SK-N-MC (cell line): ENCODE data around the gene KCNQ1.

Source experiments
- DNase-seq: peaks from one replicate; pipeline ENCODE4 v3.0.0-alpha.2; 2011; ENCODE audit warnings: low read depth, low spot score
- H3K27ac ChIP-seq: fragments of 200-600 bp; sonication (generic); 2 replicates; pipeline ENCODE4 v1.5.1; 2016; ENCODE audit warnings: mixed run types
- H3K36me3 ChIP-seq: fragments of 200-600 bp; sonication (generic); 2 replicates; pipeline ENCODE4 v1.6.1; 2017; ENCODE audit warnings: antibody characterized with exemption, low read length, mixed read lengths; ENCODE audit not compliant: insufficient read depth
- H3K4me3 ChIP-seq: fragments of 200-600 bp; sonication (generic); 2 replicates; pipeline ENCODE4 v1.5.1; 2016
- H3K9ac ChIP-seq: fragments of 200-600 bp; sonication (generic); 2 replicates; pipeline ENCODE4 v1.8.0; 2017; ENCODE audit warnings: mixed run types, mixed read lengths; ENCODE audit not compliant: insufficient read length
- H3K9me3 ChIP-seq: fragments of 200-600 bp; sonication (generic); 2 replicates; pipeline ENCODE4 v1.6.1; 2017; ENCODE audit warnings: low read depth, mild to moderate bottlenecking, antibody characterized with exemption, low read length, moderate library complexity, mixed read lengths
- EZH2 ChIP-seq: fragments of 200-600 bp; sonication (generic); IDR thresholded peaks from one replicate; pipeline ENCODE4 v1.6.1; 2017; ENCODE audit warnings: antibody characterized with exemption
- FOXP2 ChIP-seq: optimal IDR thresholded peaks from 2 replicates; pipeline ENCODE3; 2011; ENCODE audit warnings: mild to moderate bottlenecking, moderate library complexity; ENCODE audit not compliant: insufficient read depth; ENCODE audit errors: extremely low read length, control extremely low read depth
- POLR2AphosphoS5 ChIP-seq: IDR thresholded peaks from 2 replicates; pipeline ENCODE4 v1.6.1; 2012; ENCODE audit warnings: mild to moderate bottlenecking, low read depth, low read length, borderline replicate concordance

KCNQ1 gene

DNA sequence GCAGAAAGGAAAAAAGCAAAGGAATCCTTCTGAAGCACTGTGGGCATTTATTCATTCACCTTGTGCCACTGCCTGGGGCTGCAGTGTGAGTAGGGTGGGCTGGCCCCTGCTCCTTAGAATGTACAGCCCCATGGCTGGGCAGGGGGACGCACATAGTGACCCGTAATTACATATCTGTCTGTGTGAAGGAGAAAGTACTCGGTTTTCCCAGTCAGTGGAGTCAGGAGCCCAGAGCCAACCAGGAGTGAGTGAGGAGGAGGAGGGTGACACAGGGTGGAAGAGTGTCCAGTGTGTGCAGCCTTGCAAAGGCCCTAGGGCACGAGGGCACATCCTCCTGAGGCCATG, 348.9 kb downstream of the KCNQ1 start:
- no peak for DNase-seq
- Histone ChIP-seq H3K9ac (no peak overlapping the region), H3K36me3 (no peaks in the 10 kb centered on the region), H3K9me3 (no peaks in the 10 kb centered on the region), H3K27ac (no peak overlapping the region), H3K4me3 (no peak overlapping the region)
- TF ChIP-seq EZH2 (no peak), FOXP2 (no peak), POLR2AphosphoS5 (no peak)

DNA sequence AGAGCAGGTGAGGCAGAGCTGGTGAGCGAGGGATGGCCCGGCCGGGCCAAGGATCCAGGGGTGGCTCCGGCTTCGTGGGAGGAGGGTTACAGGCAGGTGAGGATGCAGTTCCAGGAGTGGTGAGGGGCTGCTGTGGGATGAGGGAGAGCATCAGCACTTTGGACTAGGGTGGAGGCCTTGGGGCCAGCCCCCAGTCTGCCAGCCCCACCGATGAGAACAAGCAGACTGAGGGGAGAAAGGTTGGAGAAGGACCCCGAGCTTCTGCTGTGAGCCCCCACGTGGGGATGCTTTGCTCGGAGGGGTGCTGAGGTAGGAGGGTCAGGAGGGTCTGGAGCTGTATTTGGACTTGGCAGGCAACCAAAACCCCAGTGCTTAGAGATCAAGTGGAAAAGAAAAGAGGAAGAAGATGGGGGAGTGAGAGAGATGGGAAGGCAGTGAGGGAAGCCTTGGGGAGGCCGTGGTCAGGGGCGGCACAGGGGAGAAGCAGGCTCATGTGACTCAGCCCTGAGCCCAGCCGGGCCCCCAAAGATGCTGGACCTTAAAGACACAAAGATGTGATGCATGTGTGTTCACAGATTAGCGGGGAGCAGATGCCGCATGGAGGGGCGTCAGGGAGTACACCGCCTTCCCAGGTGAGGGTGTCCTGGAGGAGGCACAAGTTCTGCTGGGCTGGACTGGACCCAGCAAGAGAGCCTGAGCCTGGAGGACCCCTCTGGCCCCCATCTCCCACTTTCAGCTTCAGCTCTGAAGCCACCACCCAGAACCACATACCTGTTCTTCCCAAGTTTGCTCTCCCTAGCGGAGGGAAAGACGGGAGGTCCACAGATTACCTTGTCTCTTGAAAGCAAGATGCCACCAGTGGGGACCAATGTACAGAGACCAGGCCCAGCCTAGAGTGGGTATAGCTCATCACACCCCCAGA, 349.5 kb downstream of the KCNQ1 start:
- Histone ChIP-seq H3K36me3 (no peaks in the 10 kb centered on the region), H3K9ac (no peak overlapping the region), H3K4me3 (no peak overlapping the region), H3K9me3 (no peaks in the 10 kb centered on the region), H3K27ac (no peak overlapping the region)
- TF ChIP-seq FOXP2, result no peak
- TF ChIP-seq POLR2AphosphoS5, result no peak
- no peak for TF ChIP-seq EZH2
- no peak for DNase-seq

DNA sequence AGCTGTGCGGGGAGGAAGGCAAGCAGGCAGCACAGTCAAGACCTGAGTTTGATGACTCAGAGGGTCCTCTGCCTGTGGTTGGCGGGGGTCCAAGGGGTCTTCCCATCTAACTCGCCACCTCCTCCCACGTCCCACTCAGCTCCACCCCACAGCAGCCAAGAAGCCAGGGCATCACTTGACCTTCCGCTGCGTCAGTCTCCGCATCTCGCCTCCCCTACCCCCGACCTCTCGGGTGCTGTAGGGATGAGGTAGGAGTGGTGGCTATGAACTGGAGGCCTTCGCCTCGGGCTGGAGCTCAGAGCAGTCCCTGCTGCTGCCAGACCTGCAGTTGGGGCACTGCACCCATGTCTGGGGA, 350.1 kb downstream of the KCNQ1 start:
- H3K27ac ChIP-seq, result no peak overlapping the region
- no peak overlapping the region for H3K9ac ChIP-seq
- no peak for DNase-seq
- no peaks in the 10 kb centered on the region for H3K36me3 ChIP-seq
- H3K9me3 ChIP-seq, result no peaks in the 10 kb centered on the region
- TF ChIP-seq POLR2AphosphoS5, result no peak
- TF ChIP-seq FOXP2, result no peak
- no peak for TF ChIP-seq EZH2
- H3K4me3 ChIP-seq, result no peak overlapping the region

DNA sequence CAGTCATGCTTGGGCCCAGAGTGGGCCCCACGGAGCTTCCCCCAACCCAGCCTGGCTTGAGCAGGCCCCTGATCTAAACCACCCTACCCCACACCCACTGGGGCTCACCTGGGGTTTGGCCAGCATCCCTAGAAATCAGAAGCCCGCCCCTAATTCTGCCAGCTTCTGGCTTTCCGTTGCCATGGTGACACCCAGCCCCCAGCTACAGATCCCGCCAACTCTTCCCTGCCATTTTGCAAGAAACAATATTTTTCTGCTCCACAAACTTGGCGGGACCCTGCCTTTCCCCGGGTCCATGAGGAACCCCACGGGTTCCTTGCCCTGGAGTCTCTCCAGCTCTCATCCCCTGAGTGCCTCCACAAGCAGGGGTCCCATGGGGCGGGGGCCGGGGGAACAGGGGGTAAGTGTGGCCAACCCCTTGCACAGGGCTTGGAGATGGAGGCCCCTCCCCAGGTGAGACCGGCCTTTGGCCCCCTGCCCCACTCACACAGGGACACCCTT, 350.7 kb downstream of the KCNQ1 start:
- DNase-seq, result no peak
- no peaks in the 10 kb centered on the region for H3K9me3 ChIP-seq
- no peaks in the 10 kb centered on the region for H3K36me3 ChIP-seq
- no peak for TF ChIP-seq EZH2
- no peak for TF ChIP-seq POLR2AphosphoS5
- no peak for TF ChIP-seq FOXP2
- H3K27ac ChIP-seq, result no peak overlapping the region
- no peak overlapping the region for H3K4me3 ChIP-seq
- no peak overlapping the region for H3K9ac ChIP-seq

DNA sequence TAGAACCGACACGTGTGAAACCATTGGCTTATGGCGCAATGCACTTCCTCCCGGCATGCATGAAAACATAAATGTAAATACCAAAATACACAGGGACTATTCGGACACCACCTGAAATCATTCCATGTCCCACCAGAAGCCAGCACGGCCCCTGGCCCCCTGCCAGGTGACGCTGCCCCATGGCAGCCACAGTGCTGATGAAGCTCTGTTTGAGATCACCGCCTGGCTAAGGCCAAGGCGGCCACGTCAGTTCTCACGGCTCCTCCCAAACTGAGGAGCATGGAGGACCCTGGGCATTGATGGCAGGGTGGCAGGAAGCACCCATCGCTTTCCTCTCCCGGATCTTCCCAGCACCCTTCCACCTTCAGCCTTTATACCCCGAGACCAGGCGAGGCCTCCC, 351.3 kb downstream of the KCNQ1 start:
- H3K9me3 ChIP-seq, result no peaks in the 10 kb centered on the region
- H3K27ac ChIP-seq, result no peak overlapping the region
- DNase-seq, result no peak
- TF ChIP-seq EZH2, result no peak
- no peak for TF ChIP-seq FOXP2
- TF ChIP-seq POLR2AphosphoS5, result no peak
- no peak overlapping the region for H3K9ac ChIP-seq
- no peaks in the 10 kb centered on the region for H3K36me3 ChIP-seq
- no peak overlapping the region for H3K4me3 ChIP-seq

DNA sequence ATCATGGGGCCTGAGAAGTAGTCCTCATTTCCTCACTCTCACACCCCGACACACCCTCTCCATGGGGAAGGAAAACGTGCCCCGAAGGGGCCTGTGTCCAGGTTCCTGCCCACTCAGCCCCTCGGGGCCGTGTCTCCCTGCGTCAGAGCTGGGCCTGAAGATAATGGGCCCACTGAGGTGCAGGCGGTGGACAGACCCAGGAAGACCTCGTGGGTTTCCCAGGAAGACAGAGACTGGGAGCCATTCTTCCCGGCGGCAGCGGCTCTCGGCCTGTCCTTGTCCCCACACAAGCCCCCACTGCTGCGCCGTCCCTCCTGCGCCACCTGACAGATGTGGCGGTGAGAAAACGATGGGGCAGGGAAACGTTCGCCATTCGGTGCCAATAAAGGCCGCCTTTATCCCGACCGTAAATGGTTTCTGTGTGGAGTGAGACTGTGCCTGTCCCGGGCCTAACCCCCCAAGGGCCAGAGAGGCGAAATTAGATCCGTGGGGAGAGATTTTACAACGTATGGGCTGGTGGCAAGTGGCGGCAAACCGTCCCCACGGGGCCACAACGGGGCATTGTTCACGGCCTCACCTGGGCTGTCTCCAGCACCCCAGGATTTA, 351.8 kb downstream of the KCNQ1 start:
- no peak overlapping the region for H3K4me3 ChIP-seq
- H3K27ac ChIP-seq, result no peak overlapping the region
- no peaks in the 10 kb centered on the region for H3K9me3 ChIP-seq
- DNase-seq, result no peak
- TF ChIP-seq FOXP2, result no peak
- no peak for TF ChIP-seq POLR2AphosphoS5
- no peak for TF ChIP-seq EZH2
- H3K9ac ChIP-seq, result no peak overlapping the region
- H3K36me3 ChIP-seq, result no peaks in the 10 kb centered on the region

DNA sequence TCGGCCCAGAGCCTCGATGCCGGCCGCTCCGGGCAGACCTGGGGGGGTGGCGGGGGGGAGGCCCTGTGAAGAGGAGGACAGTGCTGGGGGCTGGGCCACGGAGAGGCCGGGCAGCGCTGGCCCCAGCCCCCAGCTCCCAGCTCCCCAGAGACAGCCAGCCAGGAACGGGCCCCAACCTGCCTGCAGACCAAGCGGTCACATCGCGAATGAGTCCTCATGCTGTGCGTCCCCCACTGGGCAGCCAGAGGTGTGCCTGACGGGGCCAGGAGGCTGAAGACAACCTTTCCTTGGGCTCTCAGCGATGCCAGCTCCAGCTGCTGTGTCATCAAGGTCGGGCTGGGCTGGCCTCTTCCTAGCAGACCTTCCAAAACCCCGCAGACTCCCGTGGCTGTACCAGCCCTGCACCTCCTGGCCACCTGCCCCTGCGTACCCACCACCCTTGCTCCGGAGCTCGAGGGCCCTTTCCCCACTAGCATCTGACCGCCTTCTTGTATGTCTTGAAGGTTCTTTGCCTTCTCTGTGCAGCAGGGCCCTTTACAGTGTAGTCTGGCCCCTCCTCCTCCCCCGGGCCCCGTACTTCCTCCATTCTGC, 352.4 kb downstream of the KCNQ1 start:
- Histone ChIP-seq H3K9ac (no peak overlapping the region), H3K9me3 (no peaks in the 10 kb centered on the region), H3K27ac (no peak overlapping the region), H3K36me3 (no peaks in the 10 kb centered on the region), H3K4me3 (no peak overlapping the region)
- DNase-seq, result no peak
- TF ChIP-seq POLR2AphosphoS5, result no peak
- no peak for TF ChIP-seq EZH2
- TF ChIP-seq FOXP2, result no peak

DNA sequence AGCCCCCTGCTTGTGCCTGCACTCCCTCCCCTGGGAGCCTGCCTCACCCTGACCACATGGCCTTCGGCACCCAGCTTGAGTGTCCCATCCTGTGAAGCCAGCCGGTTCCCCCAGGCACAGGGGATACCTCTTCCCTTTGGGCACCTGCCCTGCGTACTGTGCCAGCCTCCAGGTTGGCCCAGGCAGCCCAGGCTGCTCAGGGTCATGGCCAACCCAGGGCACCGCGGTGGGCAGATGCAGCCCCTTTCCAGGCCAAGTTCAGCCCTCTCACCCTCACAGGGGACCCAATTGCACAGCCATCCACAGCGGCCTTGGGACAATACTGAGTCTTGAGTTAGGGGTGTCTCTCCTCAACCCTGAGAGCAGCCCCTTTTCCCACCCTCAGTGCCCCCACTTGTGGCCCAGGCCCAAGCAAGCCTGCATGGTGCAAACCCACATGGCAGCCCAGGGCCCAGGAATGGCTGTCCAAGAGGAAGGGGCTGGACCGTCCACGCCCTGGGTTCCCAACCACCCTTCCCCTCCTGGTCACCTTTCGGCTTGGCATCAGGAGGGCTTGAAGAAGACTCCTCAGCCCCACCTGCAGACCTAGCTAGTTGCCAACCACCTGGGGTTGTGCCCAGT, 353.0 kb downstream of the KCNQ1 start:
- Histone ChIP-seq H3K4me3 (no peak overlapping the region), H3K27ac (no peak overlapping the region), H3K9ac (no peak overlapping the region), H3K9me3 (no peaks in the 10 kb centered on the region), H3K36me3 (no peaks in the 10 kb centered on the region)
- DNase-seq, result no peak
- no peak for TF ChIP-seq FOXP2
- TF ChIP-seq POLR2AphosphoS5, result no peak
- no peak for TF ChIP-seq EZH2
